ENCODE measurements around the gene FABP6. TPM values are rescaled to one million over a fixed set of nuclear protein-coding genes. Genes with fewer than 3 reads are reported as not detected.
A peak's percentile ranks its signal among the peaks of the same experiment; 100 is the strongest.

FABP6 gene
- total RNA-seq, 4 donors from 2014 or later, result not detected

DNA sequence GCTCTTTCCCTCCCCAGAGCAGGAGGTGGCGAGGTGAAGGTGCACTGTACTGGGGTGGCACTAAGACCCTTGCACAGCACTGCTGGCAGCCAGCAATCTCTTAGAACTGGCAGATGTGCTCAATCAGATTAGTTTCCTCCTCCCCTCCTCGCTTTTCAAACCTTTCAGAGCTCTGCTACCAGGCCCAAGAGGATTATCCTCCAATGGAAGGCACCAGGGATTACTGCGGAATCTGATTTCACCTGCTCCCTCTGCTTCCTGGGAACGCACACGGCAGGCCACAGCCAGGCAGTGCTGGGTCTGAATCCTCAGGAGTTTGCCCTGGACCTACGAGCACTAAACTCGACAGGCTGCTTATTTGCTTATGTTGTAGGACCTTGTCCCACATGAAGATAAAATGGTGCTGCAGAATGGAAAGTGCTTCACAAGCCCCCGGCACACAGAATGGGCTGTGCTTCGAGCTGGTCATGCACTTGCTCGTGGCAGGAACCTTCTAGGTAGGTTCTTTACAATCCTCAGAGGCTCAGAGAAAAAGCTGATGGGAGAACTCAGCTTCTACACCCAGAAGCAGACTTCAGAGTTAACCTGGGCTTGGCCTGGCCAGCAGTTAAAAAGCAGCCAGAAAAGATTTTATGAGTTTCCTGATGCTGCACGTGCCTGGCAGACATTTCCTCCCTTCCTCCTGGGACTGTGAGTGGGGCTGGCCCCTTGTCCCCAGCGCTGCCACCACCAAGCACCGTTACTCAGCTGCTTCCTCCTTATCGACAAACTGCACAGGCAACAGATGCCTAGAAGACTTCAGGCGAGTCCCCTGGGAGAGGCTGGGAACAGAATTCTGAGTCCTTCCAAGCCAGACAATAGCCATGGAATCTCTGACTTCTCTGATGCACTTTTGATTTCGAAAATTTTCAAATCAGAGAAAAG lies 33.1 kb downstream of the FABP6 start:
- DNase-seq, result peak; percentile 61
- intact Hi-C loops (cut with DNase I; ENCODE audit: low total_unique reads), result no loop called here
- TF ChIP-seq CTCF (IDR thresholded peaks at IDR 0.05) (no peak), POLR2AphosphoS5 (IDR thresholded peaks at IDR 0.05) (peak in 1 of 3 donors; percentile 16), POLR2A (IDR thresholded peaks at IDR 0.05) (peak; percentile 14), EP300 (IDR thresholded peaks at IDR 0.05; ENCODE audit: low read depth) (no peak)
- H3K9me3 ChIP-seq, result no peaks in the 10 kb centered on the region
- 46 to 73% methylated on average over 2 to 16 of the region's 16 CpGs for WGBS, 2 donors (ENCODE audit: low coverage in 1 of 2)
- in situ Hi-C loops (cut with MboI; ENCODE audit: low pct_ligation_motif_present in 1 of 4, low pct_unique_long_range_greater_than_20kb in 1 of 4, low sequenced_read_pairs in 3 of 4), result no loop called here
- no peaks in the 10 kb centered on the region for H3K27me3 ChIP-seq
- no peaks in the 10 kb centered on the region for H3K36me3 ChIP-seq
- peak overlapping the region; percentile 64 to 80 (median 68) for H3K27ac ChIP-seq
- peaks cover 15 to 34% (median 25%) of the 10 kb centered on the region in 4 donors for H3K4me1 ChIP-seq
- H3K4me3 ChIP-seq, result no peak overlapping the region

DNA sequence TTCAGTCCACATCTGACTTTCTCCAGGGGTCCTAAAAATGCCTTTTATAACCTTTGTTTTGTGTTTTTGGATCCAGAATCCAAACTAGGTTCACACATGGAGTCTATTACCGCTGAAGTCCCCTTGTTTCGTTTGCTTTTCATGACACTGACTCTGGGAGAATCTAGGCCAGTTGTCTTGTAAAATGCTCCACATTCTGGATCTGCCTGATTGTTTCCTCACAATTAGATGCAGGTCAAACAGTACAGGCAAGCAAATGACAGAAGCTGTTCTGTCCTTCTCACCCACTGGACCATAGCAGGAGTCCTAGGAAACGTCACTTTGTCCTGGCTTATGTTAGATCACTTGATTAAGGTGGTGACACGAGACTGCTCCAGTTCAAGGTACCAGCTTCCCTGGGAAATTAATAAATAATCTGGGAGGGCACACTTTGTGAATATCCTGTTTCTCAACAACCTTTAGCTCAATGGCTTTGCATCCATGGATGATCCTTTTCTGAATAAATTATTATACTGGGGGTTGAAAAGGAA lies 34.1 kb downstream of the FABP6 start:
- peaks cover 15 to 35% (median 26%) of the 10 kb centered on the region in 4 donors for H3K4me1 ChIP-seq
- TF ChIP-seq POLR2AphosphoS5 (IDR thresholded peaks at IDR 0.05) (no peak), CTCF (IDR thresholded peaks at IDR 0.05) (no peak)
- no peaks in the 10 kb centered on the region for H3K9me3 ChIP-seq
- in situ Hi-C loops (cut with MboI; ENCODE audit: low pct_ligation_motif_present in 1 of 4, low pct_unique_long_range_greater_than_20kb in 1 of 4, low sequenced_read_pairs in 3 of 4), result no loop called here
- no peak overlapping the region for H3K4me3 ChIP-seq
- no peaks in the 10 kb centered on the region for H3K27me3 ChIP-seq
- intact Hi-C loops (cut with DNase I; ENCODE audit: low total_unique reads), result no loop called here
- H3K36me3 ChIP-seq, result no peaks in the 10 kb centered on the region
- DNase-seq, result no peak
- peak overlapping the region in 2 of 4 donors; percentile 70 to 80 for H3K27ac ChIP-seq
- WGBS, 2 donors (ENCODE audit: low coverage in 1 of 2), result 63 to 78% methylated on average over 3 to 4 of the region's 4 CpGs

GRCh38 chr5:160266044-160266443 lies 36.7 kb downstream of the FABP6 start:
- WGBS, 2 donors (ENCODE audit: low coverage in 1 of 2), result 87% methylated on average over 5 of the region's 5 CpGs; no CpG with 5 or more reads in 1 of the 2 donors
- H3K4me1 ChIP-seq, result peaks cover 20 to 51% (median 41%) of the 10 kb centered on the region in 4 donors
- TF ChIP-seq EP300 (IDR thresholded peaks at IDR 0.05; ENCODE audit: low read depth) (no peak), POLR2A (IDR thresholded peaks at IDR 0.05) (no peak), CTCF (IDR thresholded peaks at IDR 0.05) (no peak), POLR2AphosphoS5 (IDR thresholded peaks at IDR 0.05) (no peak)
- H3K36me3 ChIP-seq, result no peaks in the 10 kb centered on the region
- no peaks in the 10 kb centered on the region for H3K27me3 ChIP-seq
- DNase-seq, result no peak
- in situ Hi-C loops (cut with MboI; ENCODE audit: low pct_ligation_motif_present in 1 of 4, low pct_unique_long_range_greater_than_20kb in 1 of 4, low sequenced_read_pairs in 3 of 4), result no loop called here
- H3K27ac ChIP-seq, result peak overlapping the region in 1 of 4 donors; percentile 9
- intact Hi-C loops (cut with DNase I; ENCODE audit: low total_unique reads), result no loop called here
- no peak overlapping the region for H3K4me3 ChIP-seq
- H3K9me3 ChIP-seq, result no peaks in the 10 kb centered on the region

GRCh38 chr5:160266752-160267345 lies 37.5 kb downstream of the FABP6 start:
- intact Hi-C loops (cut with DNase I; ENCODE audit: low total_unique reads), result no loop called here
- no peak overlapping the region for H3K4me3 ChIP-seq
- in situ Hi-C loops (cut with MboI; ENCODE audit: low pct_ligation_motif_present in 1 of 4, low pct_unique_long_range_greater_than_20kb in 1 of 4, low sequenced_read_pairs in 3 of 4), result no loop called here

More at GRCh38 chr5:160266752-160267345, 37.5 kb downstream of the FABP6 start:
- Histone ChIP-seq H3K9me3 (no peaks in the 10 kb centered on the region), H3K4me1 (peaks cover 20 to 51% (median 41%) of the 10 kb centered on the region in 4 donors), H3K27me3 (no peaks in the 10 kb centered on the region), H3K27ac (peak overlapping the region in 1 of 4 donors; percentile 32), H3K36me3 (no peaks in the 10 kb centered on the region)
- no peak for DNase-seq
- TF ChIP-seq POLR2AphosphoS5 (IDR thresholded peaks at IDR 0.05), result no peak
- no peak for TF ChIP-seq EP300 (IDR thresholded peaks at IDR 0.05; ENCODE audit: low read depth)
- TF ChIP-seq CTCF (IDR thresholded peaks at IDR 0.05), result no peak
- TF ChIP-seq POLR2A (IDR thresholded peaks at IDR 0.05), result no peak
- WGBS, 2 donors (ENCODE audit: low coverage in 1 of 2), result 66 to 67% methylated on average over 1 to 9 of the region's 9 CpGs
